ENCODE results near the gene MAP3K12. TPM values are rescaled to one million over a fixed set of nuclear protein-coding genes. Genes with fewer than 3 reads are reported as not detected.

MAP3K12 gene
- total and polyA plus RNA-seq, 11 donors = 3.3 to 12.6 (median 4.4) TPM

DNA sequence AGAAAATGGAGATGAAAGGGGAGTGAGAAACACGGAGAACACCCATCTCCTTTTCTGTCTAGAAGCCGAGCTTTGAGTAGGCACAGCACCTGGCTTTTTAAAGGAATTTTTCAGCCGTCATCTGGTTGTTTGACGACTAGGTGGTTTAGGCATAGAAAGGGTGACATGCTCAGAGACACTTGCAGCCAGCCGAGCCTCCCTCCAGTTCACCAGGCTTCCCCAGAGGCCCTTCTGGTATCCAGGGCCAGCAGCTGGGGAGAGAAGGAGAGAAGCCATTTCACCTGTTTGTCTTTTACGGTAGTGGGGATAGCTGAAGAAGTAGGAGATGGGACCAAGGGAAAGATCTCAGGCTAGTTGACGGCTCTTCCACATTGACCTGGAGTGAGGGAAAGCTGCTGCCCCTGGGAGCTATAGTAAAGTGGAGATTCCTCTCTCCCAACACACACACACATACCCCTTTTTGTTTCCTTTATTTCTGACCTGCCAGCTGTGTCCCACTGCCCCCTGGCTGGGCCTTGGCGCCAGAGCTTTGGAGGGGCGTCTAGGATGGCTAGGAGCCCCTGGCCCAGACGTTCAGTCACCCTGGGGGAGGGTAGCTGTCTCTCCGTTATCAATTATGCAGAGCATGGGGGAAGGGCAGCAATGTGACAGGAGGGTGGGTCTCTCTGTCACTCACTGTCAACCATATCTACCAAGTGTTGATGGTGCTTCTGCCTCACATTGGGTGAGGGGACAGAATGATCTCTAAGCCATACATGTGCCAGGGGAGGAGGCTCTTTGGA is 5.5 kb downstream of the MAP3K12 start:
- H3K4me3 ChIP-seq = peak overlapping the region; percentile 13 to 71 (median 62)

DNA sequence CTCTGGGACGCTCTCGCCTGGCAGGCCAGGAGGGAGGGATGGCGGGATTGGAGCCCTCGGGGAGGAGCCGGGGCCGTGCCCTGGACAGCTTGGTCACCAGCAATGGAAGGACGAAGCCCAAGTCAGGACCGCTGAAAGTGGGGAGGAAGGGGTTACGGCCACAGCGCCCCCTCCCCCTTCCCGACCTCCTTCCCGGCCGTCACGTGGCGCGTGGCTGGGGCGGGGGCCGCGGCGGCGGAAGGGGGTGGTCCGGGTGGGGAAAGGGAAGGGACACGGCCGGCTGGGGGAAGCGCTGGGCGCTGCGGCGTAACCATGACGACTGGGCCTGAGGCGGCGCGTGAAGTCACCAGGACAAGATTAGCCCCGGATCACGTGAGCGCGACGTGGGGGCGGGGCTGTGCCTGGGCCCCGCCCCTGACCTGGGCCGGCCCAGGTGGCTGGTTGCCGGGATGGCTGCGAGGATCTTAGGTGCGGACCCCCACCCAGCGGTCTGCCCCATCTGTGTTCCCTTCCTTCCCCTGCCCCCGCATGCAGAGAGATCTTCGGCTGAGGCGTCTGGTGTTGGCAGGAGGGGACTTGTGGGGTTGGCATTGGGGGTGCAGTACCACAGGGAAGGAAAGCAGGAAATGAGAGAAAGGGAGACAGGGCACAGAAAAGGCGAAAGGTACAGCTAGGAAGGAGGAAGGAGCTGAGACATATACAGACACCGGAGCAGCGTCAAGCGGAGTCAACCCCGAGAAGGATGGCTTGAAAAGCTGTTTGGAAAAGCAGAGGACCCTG is 6.2 kb downstream of the MAP3K12 start:
- DNase-seq (peak; percentile 94), ATAC-seq (peak; percentile 89 to 97 (median 95))
- peak overlapping the region; percentile 52 to 87 (median 78) for H3K27ac ChIP-seq
- H3K4me1 ChIP-seq = peaks cover 0 to 39% (median 24%) of the 10 kb centered on the region in 12 donors
- TF ChIP-seq POLR2A (IDR thresholded peaks at IDR 0.05) = peak in 1 of 2 donors; percentile 53
- TF ChIP-seq, protein P1, sequence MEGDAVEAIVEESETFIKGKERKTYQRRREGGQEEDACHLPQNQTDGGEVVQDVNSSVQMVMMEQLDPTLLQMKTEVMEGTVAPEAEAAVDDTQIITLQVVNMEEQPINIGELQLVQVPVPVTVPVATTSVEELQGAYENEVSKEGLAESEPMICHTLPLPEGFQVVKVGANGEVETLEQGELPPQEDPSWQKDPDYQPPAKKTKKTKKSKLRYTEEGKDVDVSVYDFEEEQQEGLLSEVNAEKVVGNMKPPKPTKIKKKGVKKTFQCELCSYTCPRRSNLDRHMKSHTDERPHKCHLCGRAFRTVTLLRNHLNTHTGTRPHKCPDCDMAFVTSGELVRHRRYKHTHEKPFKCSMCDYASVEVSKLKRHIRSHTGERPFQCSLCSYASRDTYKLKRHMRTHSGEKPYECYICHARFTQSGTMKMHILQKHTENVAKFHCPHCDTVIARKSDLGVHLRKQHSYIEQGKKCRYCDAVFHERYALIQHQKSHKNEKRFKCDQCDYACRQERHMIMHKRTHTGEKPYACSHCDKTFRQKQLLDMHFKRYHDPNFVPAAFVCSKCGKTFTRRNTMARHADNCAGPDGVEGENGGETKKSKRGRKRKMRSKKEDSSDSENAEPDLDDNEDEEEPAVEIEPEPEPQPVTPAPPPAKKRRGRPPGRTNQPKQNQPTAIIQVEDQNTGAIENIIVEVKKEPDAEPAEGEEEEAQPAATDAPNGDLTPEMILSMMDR (IDR thresholded peaks at IDR 0.05) = peak in 2 of 12 donors; percentile 32 to 41
- no peaks in the 10 kb centered on the region for H3K9me3 ChIP-seq
- WGBS, 4 donors = 1 to 2% (median 2%) methylated on average over 28 to 52 of the region's 52 CpGs
- peaks cover 0 to 6% (median 0%) of the 10 kb centered on the region in 9 donors for H3K36me3 ChIP-seq
- H3K4me3 ChIP-seq = peak overlapping the region; percentile 13 to 71 (median 62)
- intact Hi-C loops (cut with DNase I) = loop anchor here in 2 of 10 donors (5.0 kb wide), 1 partner anchor 41 kb away; the partner anchor contains the start of gene PCBP2 (in 2 of the 2)
- H3K27me3 ChIP-seq = no peaks in the 10 kb centered on the region

More for the DNA sequence above, 5.5 kb downstream of the MAP3K12 start:
- DNase-seq (no peak), ATAC-seq (no peak)
- Histone ChIP-seq H3K27ac (peak overlapping the region; percentile 5 to 87 (median 78)), H3K9me3 (no peaks in the 10 kb centered on the region), H3K4me1 (peaks cover 0 to 44% (median 25%) of the 10 kb centered on the region in 12 donors), H3K27me3 (no peaks in the 10 kb centered on the region), H3K36me3 (no peaks in the 10 kb centered on the region)
- no peak for TF ChIP-seq POLR2A (IDR thresholded peaks at IDR 0.05)
- TF ChIP-seq, protein P1 (IDR thresholded peaks at IDR 0.05) = no peak
- intact Hi-C loops (cut with DNase I) = loop anchor here in 2 of 10 donors (5.0 kb wide), 1 partner anchor 42 kb away; the partner anchor contains the start of gene PCBP2 (in 2 of the 2)
- 33 to 44% (median 39%) methylated on average over 11 of the region's 11 CpGs for WGBS, 4 donors

DNA sequence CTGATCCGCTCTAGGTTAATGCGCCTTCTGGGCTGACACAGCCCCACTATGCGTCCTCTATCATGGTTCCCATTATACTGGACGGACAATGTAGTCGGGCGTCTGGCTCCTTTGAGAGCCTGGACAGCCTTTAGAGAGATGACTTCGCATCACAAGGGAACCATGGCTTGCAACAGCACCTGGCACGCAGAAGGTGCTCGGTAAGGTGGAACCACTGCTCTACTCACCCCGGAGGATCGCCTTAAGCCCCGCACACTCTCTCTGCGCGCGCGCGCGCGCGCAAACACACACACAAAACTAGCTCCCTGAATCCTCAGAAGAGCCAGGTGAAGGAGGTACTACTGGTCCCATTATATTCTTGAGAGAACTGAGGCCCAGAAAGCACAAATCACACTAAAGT is 7.1 kb downstream of the MAP3K12 start:
- ATAC-seq (no peak), DNase-seq (no peak)
- WGBS, 4 donors = 45 to 61% (median 60%) methylated on average over 17 to 20 of the region's 20 CpGs
- peaks cover 0 to 14% (median 7%) of the 10 kb centered on the region in 9 donors for H3K36me3 ChIP-seq
- H3K27me3 ChIP-seq = no peaks in the 10 kb centered on the region
- peaks cover 0 to 37% (median 24%) of the 10 kb centered on the region in 12 donors for H3K4me1 ChIP-seq
- peak overlapping the region in 11 of 12 donors; percentile 52 to 87 (median 78) for H3K27ac ChIP-seq
- peak overlapping the region in 10 of 12 donors; percentile 52 to 71 (median 64) for H3K4me3 ChIP-seq
- TF ChIP-seq, protein P1 (IDR thresholded peaks at IDR 0.05) = no peak
- TF ChIP-seq POLR2A (IDR thresholded peaks at IDR 0.05) = no peak
- intact Hi-C loops (cut with DNase I) = loop anchor here in 2 of 10 donors (5.0 kb wide), 1 partner anchor 40 kb away; the partner anchor contains the start of gene PCBP2 (in 2 of the 2)
- no peaks in the 10 kb centered on the region for H3K9me3 ChIP-seq

Data from heart left ventricle (tissue), 16 donors.